Stimulated activated CD8-positive, alpha-beta memory T cell treated with anti-CD3 and anti-CD28 coated beads, Interleukin-2, amount 100 ng/mL, for 1 hour (primary cell): ENCODE measurements around the gene CAMTA1.
"Not testable (repeated sequence)": the region's sequence is repeated elsewhere in the genome, so short reads cannot be mapped to it uniquely, and the experiment has no call there.

ENCODE experiments used
- DNase-seq, 2 donors: peaks; one replicate each; pipeline ENCODE4 v3.0.0-alpha.2; 2020; ENCODE audit warnings: low read depth in 2 of 2

Gene CAMTA1

DNA sequence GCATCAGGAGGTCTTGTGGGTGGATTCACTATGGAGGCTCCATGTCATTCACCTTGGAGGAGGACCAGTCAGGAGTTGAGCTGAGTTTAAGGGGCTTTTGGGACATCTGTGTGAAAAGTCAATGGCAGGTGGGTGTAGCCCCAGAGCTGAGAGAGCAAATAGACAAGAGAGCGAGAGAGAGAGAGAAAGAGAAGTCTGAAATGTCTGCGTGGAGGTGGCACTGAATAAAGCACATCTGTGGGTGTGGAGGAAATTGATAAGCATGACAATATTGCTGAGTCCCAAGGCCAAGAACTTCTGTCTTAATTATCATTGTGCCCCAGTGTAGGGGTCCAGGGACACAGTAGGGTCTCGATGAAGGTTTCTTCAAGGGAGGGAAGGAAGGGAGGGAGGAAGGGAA lies 906.3 kb downstream of the CAMTA1 start:
- DNase-seq = no peak

DNA sequence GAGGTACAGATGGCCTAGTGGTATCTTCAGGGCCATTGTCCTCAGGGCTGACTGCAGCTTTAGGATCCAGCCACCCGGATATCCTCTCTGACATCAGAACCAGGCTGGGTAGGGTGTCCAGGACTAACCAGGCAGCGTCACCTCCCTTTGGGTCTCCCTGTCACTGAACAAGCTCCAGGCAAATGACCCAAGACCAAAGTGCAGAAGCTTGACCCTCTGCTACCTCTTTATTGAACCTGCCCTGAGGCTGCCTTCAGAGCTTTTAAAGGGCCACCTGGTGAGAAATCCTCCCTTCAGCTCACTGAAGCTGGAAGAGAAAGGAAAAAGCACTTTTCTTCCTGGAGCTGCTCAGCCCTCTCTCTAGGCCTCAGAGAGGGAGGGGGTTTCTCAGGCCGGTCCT lies 906.8 kb downstream of the CAMTA1 start:
- no peak for DNase-seq

GRCh38 chr1:7693037-7693436 lies 907.8 kb downstream of the CAMTA1 start:
- not testable (repeated sequence) for DNase-seq

DNA sequence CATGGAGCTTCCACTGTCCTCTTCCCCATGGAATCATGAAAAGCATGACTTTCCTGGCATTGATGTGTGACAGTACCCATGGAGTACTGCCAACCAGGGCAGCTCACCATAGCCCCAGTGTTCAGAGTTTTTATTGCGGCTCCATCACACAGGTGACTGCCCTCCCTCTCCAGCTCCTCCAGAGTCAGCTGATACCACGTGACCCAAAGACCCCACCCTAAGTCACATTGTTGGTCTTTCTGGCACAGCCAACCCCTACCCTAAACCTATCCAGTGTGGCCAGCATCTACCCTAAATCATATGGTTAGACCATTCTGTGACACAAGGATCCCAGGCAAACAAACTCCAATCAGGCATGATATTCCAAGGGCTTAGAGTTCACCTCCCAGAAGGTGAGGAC lies 908.4 kb downstream of the CAMTA1 start:
- DNase-seq = no peak

DNA sequence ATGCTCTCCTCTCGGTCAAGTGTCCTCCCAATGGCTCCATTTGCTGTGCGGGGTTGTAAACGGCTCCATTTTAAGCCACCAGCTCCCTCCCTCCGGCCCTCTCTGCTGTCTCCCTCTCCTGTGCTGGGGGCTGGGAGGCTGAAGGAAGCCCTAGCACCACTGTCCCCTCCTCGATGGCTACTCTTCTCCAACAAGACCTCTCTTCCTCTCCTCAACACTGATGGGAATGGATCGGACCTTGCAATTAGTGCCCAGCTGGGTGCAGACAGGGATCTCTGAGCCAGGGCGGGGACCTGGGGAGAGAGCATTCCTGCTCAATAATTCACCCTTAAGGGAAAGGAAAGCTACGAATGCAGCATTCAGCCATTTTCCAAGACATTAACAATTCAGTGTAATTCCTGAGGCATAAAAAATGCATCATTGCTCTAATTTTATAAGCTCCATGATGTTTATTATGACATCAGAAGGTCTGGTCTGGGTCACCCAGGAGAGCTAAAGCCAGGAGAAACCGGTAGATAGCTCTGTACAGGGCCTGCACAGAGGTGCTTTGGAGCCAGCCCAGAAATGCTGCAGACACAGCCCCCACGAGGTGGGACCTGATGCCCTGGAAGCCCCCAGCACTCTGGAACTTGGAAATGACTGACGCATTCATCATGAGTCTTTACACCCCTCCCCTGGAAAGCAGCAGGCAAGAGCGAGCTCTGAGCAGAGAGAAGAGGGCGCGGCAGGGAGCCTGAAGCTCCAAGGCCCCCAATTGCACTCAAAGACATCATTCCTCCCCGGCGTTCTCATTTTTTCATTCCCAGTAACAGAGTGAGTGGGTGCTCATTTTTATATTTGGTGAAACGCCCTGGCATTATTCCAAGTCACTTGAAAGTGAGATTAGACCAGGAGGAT lies 909.6 kb downstream of the CAMTA1 start:
- no peak for DNase-seq

DNA sequence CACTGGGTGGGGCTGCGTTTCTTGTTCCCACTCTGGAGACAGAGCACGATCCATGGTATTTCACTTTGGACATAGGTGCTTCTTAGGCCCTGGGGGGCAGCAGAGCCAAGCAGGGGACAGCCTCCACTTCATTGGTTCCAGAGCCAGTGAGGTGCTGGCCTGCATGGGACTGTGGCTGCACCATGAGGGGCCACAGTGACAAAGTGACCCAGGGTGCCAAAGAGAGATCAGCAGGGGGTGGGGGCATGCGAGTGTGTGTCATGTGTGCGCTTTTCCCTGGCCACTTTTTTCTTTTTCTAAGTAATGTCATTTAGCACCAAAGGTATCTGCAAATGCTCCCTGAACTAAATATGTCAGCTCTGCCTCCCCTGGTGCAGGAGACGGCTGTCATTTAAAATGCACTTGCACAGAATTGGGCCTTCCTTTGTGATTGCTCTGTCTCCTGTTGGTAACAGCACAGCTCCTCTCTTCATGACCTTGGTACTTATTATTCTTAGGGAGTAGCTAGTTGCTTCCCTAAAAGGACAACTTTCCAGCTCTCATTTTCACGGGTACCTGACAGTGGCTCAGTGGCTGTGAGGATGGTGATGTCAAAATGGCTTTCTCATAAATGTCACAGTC lies 910.4 kb downstream of the CAMTA1 start:
- no peak for DNase-seq

- DNase-seq = no peak
Measured at GRCh38 chr1:7698641-7699040, 913.4 kb downstream of the CAMTA1 start.

DNA sequence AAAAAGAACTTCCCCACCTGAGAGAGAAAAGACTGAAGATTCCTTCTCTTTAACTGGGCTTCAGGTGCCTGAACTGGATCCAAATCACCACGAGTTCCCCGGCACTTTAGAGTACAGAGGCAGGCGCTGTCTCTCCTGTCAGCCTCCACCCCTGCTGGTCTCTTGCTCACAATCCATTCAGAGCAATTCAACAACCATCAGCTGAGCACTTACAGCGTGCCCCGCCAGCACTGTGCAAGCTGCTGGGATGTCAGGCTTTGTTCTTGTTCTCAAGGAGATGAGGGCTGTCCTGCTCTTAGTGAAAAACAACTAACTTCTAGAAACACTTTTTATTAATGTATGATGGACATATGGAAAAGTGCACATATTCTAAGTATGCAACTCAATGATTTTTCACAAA lies 917.1 kb downstream of the CAMTA1 start:
- DNase-seq = no peak

- no peak for DNase-seq
Measured at GRCh38 chr1:7703321-7704213, 918.3 kb downstream of the CAMTA1 start.

GRCh38 chr1:7704214-7705047 lies 919.2 kb downstream of the CAMTA1 start:
- peak; percentile 84 to 86 for DNase-seq

GRCh38 chr1:7705048-7705907 lies 920.0 kb downstream of the CAMTA1 start:
- DNase-seq = no peak

DNA sequence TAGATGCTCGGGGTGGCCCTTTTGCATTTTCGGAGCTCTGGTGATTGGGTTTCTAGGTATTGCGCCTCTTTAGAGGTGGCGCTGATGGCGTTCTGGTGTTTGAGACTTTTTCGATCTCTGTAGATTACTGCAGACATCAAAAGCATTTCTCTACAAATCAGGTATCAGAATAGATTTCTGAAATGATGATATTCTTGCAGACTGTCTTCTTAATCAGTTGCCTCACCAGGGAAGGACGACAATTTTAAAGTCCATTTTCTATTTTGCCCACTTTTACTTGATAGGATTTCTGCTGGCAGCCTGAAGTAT lies 920.6 kb downstream of the CAMTA1 start:
- DNase-seq = no peak

- no peak for DNase-seq
Measured at GRCh38 chr1:7707527-7707926, 922.3 kb downstream of the CAMTA1 start.

- not testable (repeated sequence) for DNase-seq
Measured at GRCh38 chr1:7708065-7708464, 922.8 kb downstream of the CAMTA1 start.

- no peak for DNase-seq
Measured at GRCh38 chr1:7710859-7711258, 925.6 kb downstream of the CAMTA1 start.

DNA sequence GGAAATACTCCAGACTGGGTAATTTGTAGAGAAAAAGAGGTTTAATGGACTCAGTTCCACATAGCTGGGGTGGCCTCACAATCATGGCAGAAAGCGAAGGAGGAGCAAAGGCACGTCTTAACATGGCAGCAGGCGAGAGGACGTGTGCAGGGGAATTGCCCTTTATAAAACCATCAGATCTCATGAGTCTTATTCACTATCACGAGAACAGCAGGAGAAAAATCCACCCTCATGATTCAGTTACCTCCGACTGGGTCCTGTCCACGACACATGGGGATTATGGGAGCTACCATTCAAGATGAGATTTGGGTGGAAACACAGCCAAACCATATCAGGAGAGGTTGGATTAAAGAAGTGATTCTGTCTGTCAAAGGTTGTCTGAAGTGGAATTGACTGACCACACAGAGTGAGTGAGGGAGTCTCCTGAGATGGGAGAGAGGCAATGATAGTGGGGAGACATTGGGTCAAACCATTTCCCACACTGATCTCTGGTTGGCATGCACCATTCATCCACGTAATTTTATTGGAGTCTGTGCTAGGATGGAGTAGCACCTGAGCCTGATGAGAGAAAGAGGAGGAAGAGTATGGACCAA lies 927.6 kb downstream of the CAMTA1 start:
- DNase-seq = no peak

DNA sequence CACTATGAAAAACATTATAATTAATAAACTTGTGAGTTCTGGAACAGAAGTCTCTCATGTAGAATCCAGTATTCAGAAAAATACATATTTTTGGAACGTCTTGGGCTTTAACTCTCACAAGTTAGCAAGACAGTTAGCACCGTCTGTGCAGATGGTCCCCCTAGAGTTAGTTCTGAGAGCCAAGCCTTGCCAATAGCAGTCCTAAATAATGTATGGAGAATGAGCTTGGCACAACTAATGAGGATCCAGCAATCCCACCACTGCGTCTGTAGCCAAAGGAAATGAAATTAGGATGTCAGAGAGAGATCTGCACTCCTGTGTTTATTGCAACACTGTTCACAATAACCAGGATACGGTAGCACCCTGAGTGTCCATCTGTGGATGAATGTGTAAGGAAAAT lies 931.3 kb downstream of the CAMTA1 start:
- DNase-seq = no peak

DNA sequence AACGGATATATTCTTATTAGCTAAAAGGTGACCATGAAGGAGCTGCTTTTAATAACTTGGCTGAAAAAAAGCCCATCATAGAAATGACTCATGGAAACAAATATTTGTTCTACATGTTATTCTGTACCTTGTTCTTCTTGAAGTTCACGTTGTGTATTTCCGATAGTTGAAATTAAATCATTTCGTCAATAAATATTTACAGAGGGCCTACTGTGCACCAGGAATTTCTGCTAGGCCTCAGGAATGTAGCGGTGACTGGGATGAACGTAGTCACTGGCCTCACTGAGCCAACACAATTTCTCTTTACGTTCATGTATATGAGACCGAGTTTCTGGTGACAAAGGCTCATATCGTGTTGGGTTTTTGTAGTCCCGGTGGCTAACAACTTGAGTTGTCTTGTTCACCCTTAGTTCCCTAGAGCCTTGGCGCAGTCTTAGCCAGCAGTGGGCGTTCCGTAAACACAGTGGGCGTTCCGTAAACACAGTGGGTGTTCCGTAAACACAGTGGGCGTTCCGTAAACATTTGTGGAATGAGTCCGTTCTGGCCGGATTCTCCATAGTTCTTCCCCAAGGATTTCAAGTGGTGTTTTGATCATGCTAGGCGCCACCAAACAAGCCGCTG lies 932.6 kb downstream of the CAMTA1 start:
- DNase-seq = no peak

GRCh38 chr1:7719468-7720094 lies 934.3 kb downstream of the CAMTA1 start:
- no peak for DNase-seq
